ENCODE data around the gene PPFIA3.
"Not testable (repeated sequence)": the region's sequence is repeated elsewhere in the genome, so short reads cannot be mapped to it uniquely, and the experiment has no call there.

PPFIA3 gene

DNA sequence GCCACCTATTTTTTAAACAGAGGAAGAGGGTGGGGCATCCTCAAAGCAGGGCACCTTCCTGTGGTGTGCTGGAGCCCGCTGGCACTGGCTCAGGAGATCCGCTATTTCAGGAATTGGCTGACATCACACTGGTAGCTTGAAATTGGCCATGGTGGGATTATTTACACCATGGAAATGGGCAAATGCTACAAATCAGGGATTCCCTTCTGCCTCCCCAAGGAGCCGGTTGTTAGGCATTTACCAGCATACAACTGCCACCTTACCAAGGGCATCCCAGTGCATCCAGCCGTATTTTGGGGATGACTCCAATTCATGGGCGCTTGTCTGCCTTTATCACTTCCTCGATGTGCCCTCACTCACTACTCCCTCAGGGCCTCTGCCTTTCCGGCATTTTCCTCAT, 21.6 kb downstream of the PPFIA3 start:
- Histone ChIP-seq H3K27me3 (ENCODE audit: control insufficient read depth, insufficient read depth, low read length) (no peaks in the 10 kb centered on the region), H3K9ac (no peak overlapping the region), H3K9me3 (ENCODE audit: control insufficient read depth, low read length) (no peaks in the 10 kb centered on the region)

GRCh38 chr19:49141352-49141751, 22.0 kb downstream of the PPFIA3 start:
- Histone ChIP-seq H3K4me2 (ENCODE audit: low read length) (no peak overlapping the region), H3K27ac (no peak overlapping the region), H3K79me2 (no peaks in the 10 kb centered on the region), H3K27me3 (ENCODE audit: control insufficient read depth, insufficient read depth, low read length) (no peaks in the 10 kb centered on the region), H2AFZ (no peak overlapping the region), H3K9me3 (ENCODE audit: control insufficient read depth, low read length) (no peaks in the 10 kb centered on the region), H3K36me3 (ENCODE audit: control insufficient read depth, insufficient read depth, low read length) (no peaks in the 10 kb centered on the region), H3K4me3 (ENCODE audit: low read depth, low read length) (no peak overlapping the region), H3K4me1 (peaks cover 3% of the 10 kb centered on the region), H3K9ac (no peak overlapping the region)
- TF ChIP-seq, protein P1, sequence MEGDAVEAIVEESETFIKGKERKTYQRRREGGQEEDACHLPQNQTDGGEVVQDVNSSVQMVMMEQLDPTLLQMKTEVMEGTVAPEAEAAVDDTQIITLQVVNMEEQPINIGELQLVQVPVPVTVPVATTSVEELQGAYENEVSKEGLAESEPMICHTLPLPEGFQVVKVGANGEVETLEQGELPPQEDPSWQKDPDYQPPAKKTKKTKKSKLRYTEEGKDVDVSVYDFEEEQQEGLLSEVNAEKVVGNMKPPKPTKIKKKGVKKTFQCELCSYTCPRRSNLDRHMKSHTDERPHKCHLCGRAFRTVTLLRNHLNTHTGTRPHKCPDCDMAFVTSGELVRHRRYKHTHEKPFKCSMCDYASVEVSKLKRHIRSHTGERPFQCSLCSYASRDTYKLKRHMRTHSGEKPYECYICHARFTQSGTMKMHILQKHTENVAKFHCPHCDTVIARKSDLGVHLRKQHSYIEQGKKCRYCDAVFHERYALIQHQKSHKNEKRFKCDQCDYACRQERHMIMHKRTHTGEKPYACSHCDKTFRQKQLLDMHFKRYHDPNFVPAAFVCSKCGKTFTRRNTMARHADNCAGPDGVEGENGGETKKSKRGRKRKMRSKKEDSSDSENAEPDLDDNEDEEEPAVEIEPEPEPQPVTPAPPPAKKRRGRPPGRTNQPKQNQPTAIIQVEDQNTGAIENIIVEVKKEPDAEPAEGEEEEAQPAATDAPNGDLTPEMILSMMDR (IDR thresholded peaks at IDR 0.05): no peak

More for the DNA sequence above, 21.6 kb downstream of the PPFIA3 start:
- no peak overlapping the region for H3K27ac ChIP-seq
- H2AFZ ChIP-seq: no peak overlapping the region
- H3K4me3 ChIP-seq (ENCODE audit: low read depth, low read length): no peak overlapping the region
- H3K4me1 ChIP-seq: no peaks in the 10 kb centered on the region
- no peaks in the 10 kb centered on the region for H3K79me2 ChIP-seq
- H3K36me3 ChIP-seq (ENCODE audit: control insufficient read depth, insufficient read depth, low read length): no peaks in the 10 kb centered on the region
- no peak overlapping the region for H3K4me2 ChIP-seq (ENCODE audit: low read length)
- TF ChIP-seq, protein P1 (IDR thresholded peaks at IDR 0.05): no peak

DNA sequence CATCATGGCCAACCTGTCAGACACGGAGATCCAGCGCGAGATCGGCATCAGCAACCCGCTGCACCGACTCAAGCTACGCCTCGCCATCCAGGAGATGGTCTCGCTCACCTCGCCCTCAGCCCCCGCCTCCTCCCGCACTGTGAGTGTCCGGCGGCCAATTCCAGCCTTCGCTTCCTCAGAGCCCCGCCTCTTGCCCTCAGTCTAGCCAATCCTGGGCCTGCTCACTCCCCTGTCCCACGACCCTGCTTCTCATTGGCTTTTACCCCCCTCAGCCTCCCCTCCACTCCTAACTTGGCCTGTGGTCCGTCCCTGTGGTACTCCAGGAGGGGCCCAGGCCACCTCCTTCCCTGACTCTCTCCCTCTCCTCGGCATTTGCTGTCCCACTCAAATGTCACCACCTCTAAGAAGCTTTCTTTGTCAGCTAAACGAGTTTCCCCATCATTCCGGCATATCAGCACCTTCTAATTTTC, 23.6 kb downstream of the PPFIA3 start:
- Histone ChIP-seq H3K27ac (no peak overlapping the region), H3K9ac (no peak overlapping the region), H3K4me2 (ENCODE audit: low read length) (peak overlapping the region; percentile 99), H3K4me1 (peaks cover 3% of the 10 kb centered on the region), H2AFZ (peak overlapping the region; percentile 70), H3K4me3 (ENCODE audit: low read depth, low read length) (peak overlapping the region; percentile 95), H3K36me3 (ENCODE audit: control insufficient read depth, insufficient read depth, low read length) (no peaks in the 10 kb centered on the region), H3K79me2 (no peaks in the 10 kb centered on the region), H3K27me3 (ENCODE audit: control insufficient read depth, insufficient read depth, low read length) (no peaks in the 10 kb centered on the region), H3K9me3 (ENCODE audit: control insufficient read depth, low read length) (no peaks in the 10 kb centered on the region)
- TF ChIP-seq, protein P1 (IDR thresholded peaks at IDR 0.05): no peak

GRCh38 chr19:49145573-49146407, 26.4 kb downstream of the PPFIA3 start:
- H3K27ac ChIP-seq: no peak overlapping the region
- peak overlapping the region; percentile 33 for H3K4me2 ChIP-seq (ENCODE audit: low read length)
- peak overlapping the region; percentile 10 for H2AFZ ChIP-seq
- TF ChIP-seq, protein P1 (IDR thresholded peaks at IDR 0.05): peak; percentile 93
- H3K4me1 ChIP-seq: peaks cover 6% of the 10 kb centered on the region
- no peaks in the 10 kb centered on the region for H3K27me3 ChIP-seq (ENCODE audit: control insufficient read depth, insufficient read depth, low read length)
- no peaks in the 10 kb centered on the region for H3K9me3 ChIP-seq (ENCODE audit: control insufficient read depth, low read length)
- no peaks in the 10 kb centered on the region for H3K79me2 ChIP-seq
- H3K4me3 ChIP-seq (ENCODE audit: low read depth, low read length): no peak overlapping the region
- H3K9ac ChIP-seq: no peak overlapping the region
- no peaks in the 10 kb centered on the region for H3K36me3 ChIP-seq (ENCODE audit: control insufficient read depth, insufficient read depth, low read length)

DNA sequence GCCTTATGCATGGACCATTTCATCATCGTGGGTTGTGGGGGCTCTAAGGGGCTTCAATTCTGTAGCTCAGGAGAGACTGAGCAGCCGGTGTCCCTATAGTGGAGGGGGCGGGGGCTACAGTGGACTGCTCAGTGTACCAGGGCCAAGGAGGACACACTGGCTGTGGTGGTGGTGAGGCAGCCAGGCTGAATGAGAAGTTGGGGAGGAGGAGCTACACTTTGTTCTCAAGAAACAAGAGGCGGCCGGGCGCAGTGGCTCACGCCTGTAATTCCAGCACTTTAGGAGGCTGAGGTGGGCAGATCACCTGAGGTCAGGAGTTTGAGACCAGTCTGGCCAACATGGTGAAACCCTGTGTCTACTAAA, 27.0 kb downstream of the PPFIA3 start:
- H3K79me2 ChIP-seq; H3K4me1 ChIP-seq; H3K9me3 ChIP-seq (ENCODE audit: control insufficient read depth, low read length); H3K27me3 ChIP-seq (ENCODE audit: control insufficient read depth, insufficient read depth, low read length); H3K36me3 ChIP-seq (ENCODE audit: control insufficient read depth, insufficient read depth, low read length); H3K9ac ChIP-seq; H3K27ac ChIP-seq; H3K4me3 ChIP-seq (ENCODE audit: low read depth, low read length): not testable (repeated sequence)
- Histone ChIP-seq H2AFZ (peak overlapping the region; percentile 6), H3K4me2 (ENCODE audit: low read length) (peak overlapping the region; percentile 33)
